ENCODE measurements around the gene RCC2.

DNA sequence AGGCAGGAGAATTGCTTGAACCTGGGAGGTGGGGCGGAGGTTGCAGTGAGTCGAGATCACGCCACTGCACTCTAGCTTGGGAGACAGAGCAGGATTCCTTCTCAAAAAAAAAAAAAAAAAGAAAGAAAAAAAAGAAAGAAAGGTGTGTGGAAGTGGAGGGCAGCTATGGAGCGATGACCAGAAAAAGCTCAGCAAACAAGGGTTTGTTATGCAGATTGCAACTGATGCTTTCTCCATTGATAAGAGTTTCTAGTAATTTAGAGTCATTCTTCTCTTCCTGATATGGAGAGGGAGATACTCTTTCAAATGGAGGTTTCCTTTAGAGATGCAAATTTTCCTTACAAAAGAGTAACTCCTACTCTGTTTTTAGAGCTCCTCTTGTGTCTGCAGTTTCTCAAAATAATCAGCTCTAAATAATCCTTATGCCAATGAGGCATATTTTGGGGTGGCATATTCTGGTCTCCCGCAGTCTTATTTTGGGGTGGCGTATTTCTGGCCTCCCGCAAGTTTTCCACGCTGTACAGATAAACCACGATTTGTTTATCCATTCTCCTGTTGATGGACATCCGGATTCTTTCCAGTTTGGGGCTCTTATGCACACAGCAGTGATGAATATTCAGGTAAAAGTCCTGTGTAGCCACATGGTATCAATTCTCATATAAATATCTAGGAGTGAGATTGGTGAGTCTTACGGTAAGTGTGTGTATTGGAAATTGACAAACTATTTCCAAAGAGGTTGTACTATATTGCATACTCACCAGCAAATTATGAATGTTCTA lies 30.7 kb upstream of the RCC2 start:
- TF ChIP-seq SUZ12 (IDR thresholded peaks at IDR 0.05; ENCODE audit: extremely low read depth, insufficient read depth, insufficient read length) (no peak), ZNF274 (IDR thresholded peaks at IDR 0.05; ENCODE audit: low read depth, low read length) (no peak)
